Mucosa of stomach (tissue), 1 donor: ENCODE data around the gene RANBP9.

ENCODE experiments used
- H3K27me3 ChIP-seq: one replicate; pipeline ENCODE4 v1.7.0; 2013; ENCODE audit warnings: mild to moderate bottlenecking, low read length; ENCODE audit not compliant: control insufficient read depth, insufficient read depth
- H3K36me3 ChIP-seq: one replicate; pipeline ENCODE4 v1.7.0; 2013; ENCODE audit warnings: low read length; ENCODE audit not compliant: control insufficient read depth, insufficient read depth
- H3K4me1 ChIP-seq: one replicate; pipeline ENCODE4 v1.7.0; 2013; ENCODE audit warnings: mild to moderate bottlenecking, low read length; ENCODE audit not compliant: control insufficient read depth, insufficient read depth
- H3K4me3 ChIP-seq: one replicate; pipeline ENCODE4 v1.7.0; 2013; ENCODE audit warnings: low read length
- H3K9ac ChIP-seq: one replicate; pipeline ENCODE4 v1.7.0; 2013; ENCODE audit warnings: mild to moderate bottlenecking, low read length, moderate library complexity
- H3K9me3 ChIP-seq: one replicate; pipeline ENCODE4 v1.7.0; 2013; ENCODE audit warnings: mild to moderate bottlenecking, low read length, moderate library complexity; ENCODE audit not compliant: control insufficient read depth
- donor health status: Pancreatic carcinoma.

The RANBP9 gene

GRCh38 chr6:13630499-13630898 lies 81.1 kb downstream of the RANBP9 start:
- no peaks in the 10 kb centered on the region for H3K36me3 ChIP-seq

GRCh38 chr6:13629459-13630116 lies 82.0 kb downstream of the RANBP9 start:
- Histone ChIP-seq H3K27me3 (no peaks in the 10 kb centered on the region), H3K9ac (no peak overlapping the region), H3K4me3 (no peak overlapping the region), H3K36me3 (no peaks in the 10 kb centered on the region), H3K9me3 (no peaks in the 10 kb centered on the region), H3K4me1 (no peaks in the 10 kb centered on the region)

More at GRCh38 chr6:13630499-13630898, 81.1 kb downstream of the RANBP9 start:
- Histone ChIP-seq H3K9ac (no peak overlapping the region), H3K4me3 (no peak overlapping the region), H3K27me3 (no peaks in the 10 kb centered on the region), H3K4me1 (no peaks in the 10 kb centered on the region), H3K9me3 (no peaks in the 10 kb centered on the region)

- no peaks in the 10 kb centered on the region for H3K9me3 ChIP-seq
- H3K36me3 ChIP-seq = no peaks in the 10 kb centered on the region
- no peaks in the 10 kb centered on the region for H3K4me1 ChIP-seq
Measured at GRCh38 chr6:13624871-13625288, 86.8 kb downstream of the RANBP9 start.

GRCh38 chr6:13617066-13617465 lies 94.6 kb downstream of the RANBP9 start:
- no peaks in the 10 kb centered on the region for H3K9me3 ChIP-seq
- H3K27me3 ChIP-seq = no peaks in the 10 kb centered on the region
- no peak overlapping the region for H3K4me3 ChIP-seq
- H3K9ac ChIP-seq = no peak overlapping the region
- peaks cover 6% of the 10 kb centered on the region for H3K36me3 ChIP-seq
- H3K4me1 ChIP-seq = peaks cover 9% of the 10 kb centered on the region

More at GRCh38 chr6:13624871-13625288, 86.8 kb downstream of the RANBP9 start:
- no peak overlapping the region for H3K9ac ChIP-seq
- no peak overlapping the region for H3K4me3 ChIP-seq
- no peaks in the 10 kb centered on the region for H3K27me3 ChIP-seq

GRCh38 chr6:13615792-13616120 lies 95.9 kb downstream of the RANBP9 start:
- H3K4me1 ChIP-seq = peaks cover 9% of the 10 kb centered on the region
- H3K4me3 ChIP-seq = peak overlapping the region; percentile 74
- H3K36me3 ChIP-seq = peaks cover 6% of the 10 kb centered on the region
- H3K9me3 ChIP-seq = no peaks in the 10 kb centered on the region
- peak overlapping the region; percentile 89 for H3K9ac ChIP-seq
- H3K27me3 ChIP-seq = no peaks in the 10 kb centered on the region

GRCh38 chr6:13614926-13615791 lies 96.5 kb downstream of the RANBP9 start, which contains the start of gene NOL7:
NOL7 (plus strand) TSS chr6:13615335; CDS start chr6:13615359, 24 bp downstream.
- peaks cover 6% of the 10 kb centered on the region for H3K36me3 ChIP-seq
- H3K4me1 ChIP-seq = peaks cover 9% of the 10 kb centered on the region
- H3K9me3 ChIP-seq = no peaks in the 10 kb centered on the region
- H3K27me3 ChIP-seq = no peaks in the 10 kb centered on the region
- H3K9ac ChIP-seq = peak within 1 kb of the TSS; percentile 89
- H3K4me3 ChIP-seq = peak within 1 kb of the TSS; percentile 74

- no peaks in the 10 kb centered on the region for H3K9me3 ChIP-seq
- no peaks in the 10 kb centered on the region for H3K27me3 ChIP-seq
- peaks cover 9% of the 10 kb centered on the region for H3K4me1 ChIP-seq
- H3K36me3 ChIP-seq = peaks cover 5% of the 10 kb centered on the region
- H3K4me3 ChIP-seq = peak overlapping the region; percentile 74
- peak overlapping the region; percentile 89 for H3K9ac ChIP-seq
Measured at GRCh38 chr6:13614126-13614925, 97.3 kb downstream of the RANBP9 start.

GRCh38 chr6:13613029-13613594 lies 98.5 kb downstream of the RANBP9 start:
- Histone ChIP-seq H3K9me3 (no peaks in the 10 kb centered on the region), H3K4me3 (no peak overlapping the region), H3K36me3 (no peaks in the 10 kb centered on the region), H3K4me1 (peaks cover 9% of the 10 kb centered on the region), H3K9ac (no peak overlapping the region), H3K27me3 (no peaks in the 10 kb centered on the region)

- H3K9me3 ChIP-seq = no peaks in the 10 kb centered on the region
- no peaks in the 10 kb centered on the region for H3K27me3 ChIP-seq
- no peak overlapping the region for H3K9ac ChIP-seq
- peaks cover 9% of the 10 kb centered on the region for H3K4me1 ChIP-seq
- H3K4me3 ChIP-seq = no peak overlapping the region
- H3K36me3 ChIP-seq = no peaks in the 10 kb centered on the region
Measured at GRCh38 chr6:13611715-13612114, 99.9 kb downstream of the RANBP9 start.

GRCh38 chr6:13605634-13606033 lies 106.0 kb downstream of the RANBP9 start:
- Histone ChIP-seq H3K9ac (no peak overlapping the region), H3K4me1 (no peaks in the 10 kb centered on the region), H3K4me3 (no peak overlapping the region), H3K27me3 (no peaks in the 10 kb centered on the region), H3K36me3 (peaks cover 6% of the 10 kb centered on the region), H3K9me3 (no peaks in the 10 kb centered on the region)

GRCh38 chr6:13604546-13605416 lies 106.9 kb downstream of the RANBP9 start:
- Histone ChIP-seq H3K9me3 (no peaks in the 10 kb centered on the region), H3K27me3 (no peaks in the 10 kb centered on the region), H3K9ac (no peak overlapping the region), H3K4me1 (no peaks in the 10 kb centered on the region), H3K4me3 (no peak overlapping the region), H3K36me3 (peaks cover 6% of the 10 kb centered on the region)
